ENCODE data around the gene EIF6.

The EIF6 gene

GRCh38 chr20:35293303-35294292 lies 9.0 kb upstream of the EIF6 start:
- no peak for DNase-seq

- no peak for DNase-seq
These were observed 8.1 kb upstream of the EIF6 start for GRCh38 chr20:35292504-35293285.

GRCh38 chr20:35291654-35292503 lies 7.3 kb upstream of the EIF6 start, which contains the start of gene FAM83C:
TSS of gene FAM83C (minus strand) at chr20:35292425. CDS start at chr20:35292304, 121 bp downstream.
- DNase-seq: no peak

GRCh38 chr20:35290887-35291417 lies 6.4 kb upstream of the EIF6 start:
- no peak for DNase-seq

- no peak for DNase-seq
These were observed 5.8 kb upstream of the EIF6 start for GRCh38 chr20:35290186-35290886.

- DNase-seq: no peak
These were observed 3.9 kb upstream of the EIF6 start for GRCh38 chr20:35288325-35289060.

- DNase-seq: no peak
These were observed 3.1 kb upstream of the EIF6 start for GRCh38 chr20:35287509-35288324.

- DNase-seq: no peak
These were observed 2.4 kb upstream of the EIF6 start for GRCh38 chr20:35286899-35287508.

GRCh38 chr20:35286077-35286898 lies 1.7 kb upstream of the EIF6 start:
- DNase-seq: no peak

- no peak for DNase-seq
These were observed 1.2 kb upstream of the EIF6 start for GRCh38 chr20:35285806-35286076.

- no peak for DNase-seq
These were observed 627 bp upstream of the EIF6 start for GRCh38 chr20:35284992-35285805.

GRCh38 chr20:35283441-35284266 lies 918 bp downstream of the EIF6 start:
- DNase-seq: no peak

GRCh38 chr20:35281506-35282101 lies 3.0 kb downstream of the EIF6 start:
- no peak for DNase-seq

- no peak for DNase-seq
These were observed 4.0 kb downstream of the EIF6 start for GRCh38 chr20:35280523-35280922.

GRCh38 chr20:35279533-35280174 lies 4.9 kb downstream of the EIF6 start:
- DNase-seq: no peak

GRCh38 chr20:35279040-35279439 lies 5.5 kb downstream of the EIF6 start:
- no peak for DNase-seq
